GM06990 (cell line): ENCODE results near the gene CDC73.
"Not testable (repeated sequence)": the region's sequence is repeated elsewhere in the genome, so short reads cannot be mapped to it uniquely, and the experiment has no call there.

Experiments used
- DNase-seq: peaks from one replicate; pipeline ENCODE4 v3.0.0-alpha.2; 2011; ENCODE audit not compliant: insufficient read length; ENCODE audit errors: extremely low read depth
- H3K27me3 ChIP-seq: replicated peaks from 2 replicates; pipeline ENCODE4 v1.6.0; 2011; ENCODE audit warnings: low read length; ENCODE audit not compliant: control insufficient read depth, insufficient read depth
- H3K36me3 ChIP-seq: 2 replicates; pipeline ENCODE4 v1.5.1; 2011; ENCODE audit warnings: low read length; ENCODE audit not compliant: control insufficient read depth, insufficient read depth
- H3K4me3 ChIP-seq: replicated peaks from 2 replicates; pipeline ENCODE4 v1.5.1; 2011; ENCODE audit warnings: low read depth, mild to moderate bottlenecking, control low read depth, low read length
- CTCF ChIP-seq: IDR thresholded peaks from 2 replicates; pipeline ENCODE4 v1.5.1; 2011; ENCODE audit warnings: low read length, control low read depth, mild to moderate bottlenecking, inconsistent platforms; ENCODE audit not compliant: insufficient read depth, poor library complexity, severe bottlenecking

The CDC73 gene

GRCh38 chr1:193281894-193282293, 160.1 kb downstream of the CDC73 start:
- DNase-seq, result no peak
- no peaks in the 10 kb centered on the region for H3K27me3 ChIP-seq
- TF ChIP-seq CTCF, result no peak
- no peak overlapping the region for H3K4me3 ChIP-seq
- H3K36me3 ChIP-seq, result no peaks in the 10 kb centered on the region

DNA sequence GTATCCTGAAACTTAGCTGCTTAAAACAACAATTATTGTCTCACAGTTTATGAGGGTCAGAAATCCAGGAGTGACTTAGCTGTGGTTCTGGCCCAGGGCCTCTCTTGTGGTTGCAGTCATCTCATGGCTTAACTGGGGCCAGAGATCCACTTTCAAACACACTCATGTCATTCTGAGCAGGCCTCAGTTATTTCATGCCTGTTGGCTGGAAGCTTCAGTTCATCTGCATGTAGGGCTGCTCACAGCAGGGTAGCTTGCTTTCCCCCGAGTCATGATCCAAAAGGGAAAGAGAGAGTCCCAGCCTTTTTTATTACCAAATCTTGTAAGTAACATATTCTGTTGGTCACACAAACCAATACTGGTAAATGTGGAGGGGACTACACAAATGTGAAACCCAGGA, 161.2 kb downstream of the CDC73 start:
- DNase-seq, result no peak
- Histone ChIP-seq H3K4me3 (no peak overlapping the region), H3K36me3 (no peaks in the 10 kb centered on the region), H3K27me3 (no peaks in the 10 kb centered on the region)
- no peak for TF ChIP-seq CTCF

- no peak for DNase-seq
- no peaks in the 10 kb centered on the region for H3K27me3 ChIP-seq
- no peak overlapping the region for H3K4me3 ChIP-seq
- no peak for TF ChIP-seq CTCF
- H3K36me3 ChIP-seq, result no peaks in the 10 kb centered on the region
These were observed 162.4 kb downstream of the CDC73 start for GRCh38 chr1:193284219-193284618.

- no peak overlapping the region for H3K4me3 ChIP-seq
- no peaks in the 10 kb centered on the region for H3K27me3 ChIP-seq
- H3K36me3 ChIP-seq, result no peaks in the 10 kb centered on the region
- TF ChIP-seq CTCF, result no peak
- no peak for DNase-seq
These were observed 163.8 kb downstream of the CDC73 start for GRCh38 chr1:193285641-193286040.

- DNase-seq, H3K36me3 ChIP-seq, H3K27me3 ChIP-seq, H3K4me3 ChIP-seq: not testable (repeated sequence)
These were observed 166.8 kb downstream of the CDC73 start for GRCh38 chr1:193288548-193289080.

GRCh38 chr1:193293726-193294125, 171.9 kb downstream of the CDC73 start:
- no peak for TF ChIP-seq CTCF
- DNase-seq, result no peak
- no peaks in the 10 kb centered on the region for H3K27me3 ChIP-seq
- H3K36me3 ChIP-seq, result no peaks in the 10 kb centered on the region
- H3K4me3 ChIP-seq, result no peak overlapping the region
